ENCODE results near the gene CHCT1. TPM values are rescaled to one million over a fixed set of nuclear protein-coding genes. Genes with fewer than 3 reads are reported as not detected.
A peak's percentile ranks its signal among the peaks of the same experiment; 100 is the strongest.

CHCT1 gene
- total RNA-seq, 2 experiments from 2014 or later, result not detected

- no TSS peak for BruUV-seq (replicated peaks)
- H4K20me1 ChIP-seq (ENCODE audit: insufficient read depth, low read length), result no peaks in the 10 kb centered on the region
- no peaks in the 10 kb centered on the region for H3K4me1 ChIP-seq (ENCODE audit: insufficient read depth, low read length, poor library complexity, severe bottlenecking)
- ChIA-PET CTCF (ENCODE audit: unreplicated experiment) (no interaction called here), POLR2A (no interaction called here)
- H3K9me3 ChIP-seq (ENCODE audit: low read length), result no peaks in the 10 kb centered on the region
- no peaks in the 10 kb centered on the region for H3K36me3 ChIP-seq (ENCODE audit: insufficient read depth, low read length)
- no peaks in the 10 kb centered on the region for H3K9me2 ChIP-seq (ENCODE audit: insufficient read depth, low read length)
- intact Hi-C loops (cut with micrococcal nuclease; ENCODE audit: unreplicated experiment), result loop anchor here (5.0 to 10.0 kb wide), 3 partner anchors 143 to 216 kb away; no protein-coding TSS in a partner anchor
- peak overlapping the region; percentile 71 for H2AFZ ChIP-seq (ENCODE audit: low read length)
- H3K27ac ChIP-seq (ENCODE audit: low read depth, low read length, poor library complexity, severe bottlenecking), result no peak overlapping the region
- peak overlapping the region; percentile 71 for H3K4me2 ChIP-seq (ENCODE audit: low read length)
- no peaks in the 10 kb centered on the region for H3K79me2 ChIP-seq (ENCODE audit: insufficient read depth, low read depth, low read length)
- peak overlapping the region; percentile 58 for H3K4me3 ChIP-seq (ENCODE audit: low read depth, low read length, poor library complexity, severe bottlenecking)
- peak; percentile 66 for DNase-seq (ENCODE audit: low spot score)
- no peak for TF ChIP-seq EZH2phosphoT487 (IDR thresholded peaks at IDR 0.05; ENCODE audit: borderline replicate concordance, low read depth, low read length)
- TF ChIP-seq, protein P1, sequence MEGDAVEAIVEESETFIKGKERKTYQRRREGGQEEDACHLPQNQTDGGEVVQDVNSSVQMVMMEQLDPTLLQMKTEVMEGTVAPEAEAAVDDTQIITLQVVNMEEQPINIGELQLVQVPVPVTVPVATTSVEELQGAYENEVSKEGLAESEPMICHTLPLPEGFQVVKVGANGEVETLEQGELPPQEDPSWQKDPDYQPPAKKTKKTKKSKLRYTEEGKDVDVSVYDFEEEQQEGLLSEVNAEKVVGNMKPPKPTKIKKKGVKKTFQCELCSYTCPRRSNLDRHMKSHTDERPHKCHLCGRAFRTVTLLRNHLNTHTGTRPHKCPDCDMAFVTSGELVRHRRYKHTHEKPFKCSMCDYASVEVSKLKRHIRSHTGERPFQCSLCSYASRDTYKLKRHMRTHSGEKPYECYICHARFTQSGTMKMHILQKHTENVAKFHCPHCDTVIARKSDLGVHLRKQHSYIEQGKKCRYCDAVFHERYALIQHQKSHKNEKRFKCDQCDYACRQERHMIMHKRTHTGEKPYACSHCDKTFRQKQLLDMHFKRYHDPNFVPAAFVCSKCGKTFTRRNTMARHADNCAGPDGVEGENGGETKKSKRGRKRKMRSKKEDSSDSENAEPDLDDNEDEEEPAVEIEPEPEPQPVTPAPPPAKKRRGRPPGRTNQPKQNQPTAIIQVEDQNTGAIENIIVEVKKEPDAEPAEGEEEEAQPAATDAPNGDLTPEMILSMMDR (conservative IDR thresholded peaks at IDR 0.05; ENCODE audit: low read length), result peak; percentile 99
These were observed 772 bp upstream of the CHCT1 start for GRCh38 chr17:60421273-60422161.

DNA sequence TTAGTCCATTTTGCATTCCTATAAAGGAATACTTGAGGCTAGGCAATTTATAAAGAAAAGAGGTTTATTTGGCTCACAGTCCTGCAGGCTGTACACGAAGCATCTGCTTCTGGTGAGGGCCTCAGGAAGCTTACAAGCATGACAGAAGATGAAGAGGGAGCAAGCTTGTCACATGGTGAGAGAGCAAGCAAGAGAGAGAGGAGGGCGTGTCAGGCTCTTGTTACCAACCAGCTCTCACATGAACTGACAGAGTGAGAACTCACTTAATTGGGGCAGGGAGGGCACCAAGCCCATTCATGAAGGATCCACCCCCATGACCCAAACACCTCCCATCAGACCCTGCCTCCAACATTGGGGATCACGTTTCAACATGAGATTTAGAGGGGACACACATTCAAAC is 1.6 kb downstream of the CHCT1 start:
- ChIA-PET CTCF (ENCODE audit: unreplicated experiment) (no interaction called here), POLR2A (interaction anchor here (0.6 kb wide), 1 partner anchor 9 kb away, joined by 4 read pairs; no protein-coding TSS in a partner anchor)
- no peak overlapping the region for H3K4me3 ChIP-seq (ENCODE audit: low read depth, low read length, poor library complexity, severe bottlenecking)
- H3K27ac ChIP-seq (ENCODE audit: low read depth, low read length, poor library complexity, severe bottlenecking), result no peak overlapping the region
- H3K79me2 ChIP-seq (ENCODE audit: insufficient read depth, low read depth, low read length), result no peaks in the 10 kb centered on the region
- H3K9me2 ChIP-seq (ENCODE audit: insufficient read depth, low read length), result no peaks in the 10 kb centered on the region
- no peak for TF ChIP-seq EZH2phosphoT487 (IDR thresholded peaks at IDR 0.05; ENCODE audit: borderline replicate concordance, low read depth, low read length)
- H3K4me1 ChIP-seq (ENCODE audit: insufficient read depth, low read length, poor library complexity, severe bottlenecking), result no peaks in the 10 kb centered on the region
- no peaks in the 10 kb centered on the region for H3K9me3 ChIP-seq (ENCODE audit: low read length)
- intact Hi-C loops (cut with micrococcal nuclease; ENCODE audit: unreplicated experiment), result loop anchor here (5.0 to 10.0 kb wide), 3 partner anchors 141 to 213 kb away; no protein-coding TSS in a partner anchor
- DNase-seq (ENCODE audit: low spot score), result no peak
- H3K4me2 ChIP-seq (ENCODE audit: low read length), result no peak overlapping the region
- H2AFZ ChIP-seq (ENCODE audit: low read length), result no peak overlapping the region
- no TSS peak for BruUV-seq (replicated peaks)
- no peaks in the 10 kb centered on the region for H3K36me3 ChIP-seq (ENCODE audit: insufficient read depth, low read length)
- H4K20me1 ChIP-seq (ENCODE audit: insufficient read depth, low read length), result no peaks in the 10 kb centered on the region

DNA sequence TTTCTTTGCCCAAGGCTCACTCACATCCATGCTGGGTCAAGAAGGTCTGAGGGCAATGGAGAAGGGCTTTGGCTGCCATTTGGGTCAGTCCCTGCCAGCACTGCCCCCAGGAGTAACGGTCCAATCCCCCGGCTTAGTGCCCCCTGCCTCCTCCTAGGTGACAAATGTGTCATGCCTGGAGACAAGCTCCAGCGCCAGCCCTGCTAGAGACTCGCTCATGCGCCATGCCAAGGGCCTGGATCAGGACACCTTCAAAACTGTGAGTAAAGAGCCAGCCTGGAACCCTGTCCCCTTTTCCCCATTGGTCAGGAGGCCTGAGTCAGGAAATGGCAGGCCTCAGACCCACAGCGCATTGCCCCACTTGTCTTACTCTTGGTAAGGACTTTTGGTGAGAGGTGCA is 3.3 kb downstream of the CHCT1 start:
- CTCF ChIA-PET (ENCODE audit: unreplicated experiment), result no interaction called here
- H4K20me1 ChIP-seq (ENCODE audit: insufficient read depth, low read length), result no peaks in the 10 kb centered on the region
- intact Hi-C loops (cut with micrococcal nuclease; ENCODE audit: unreplicated experiment), result loop anchor here (10.0 kb wide), 1 partner anchor 139 kb away; no protein-coding TSS in a partner anchor
- no peaks in the 10 kb centered on the region for H3K9me3 ChIP-seq (ENCODE audit: low read length)
- no peak overlapping the region for H3K27ac ChIP-seq (ENCODE audit: low read depth, low read length, poor library complexity, severe bottlenecking)
- H3K79me2 ChIP-seq (ENCODE audit: insufficient read depth, low read depth, low read length), result no peaks in the 10 kb centered on the region
- no peak overlapping the region for H2AFZ ChIP-seq (ENCODE audit: low read length)
- H3K9me2 ChIP-seq (ENCODE audit: insufficient read depth, low read length), result no peaks in the 10 kb centered on the region
- no TSS peak for BruUV-seq (replicated peaks)
- no peak overlapping the region for H3K4me3 ChIP-seq (ENCODE audit: low read depth, low read length, poor library complexity, severe bottlenecking)
- TF ChIP-seq, protein P1 (conservative IDR thresholded peaks at IDR 0.05; ENCODE audit: low read length), result no peak
- TF ChIP-seq EZH2phosphoT487 (IDR thresholded peaks at IDR 0.05; ENCODE audit: borderline replicate concordance, low read depth, low read length), result no peak
- H3K4me2 ChIP-seq (ENCODE audit: low read length), result no peak overlapping the region
- H3K36me3 ChIP-seq (ENCODE audit: insufficient read depth, low read length), result no peaks in the 10 kb centered on the region
- POLR2A ChIA-PET, result no interaction called here
- no peaks in the 10 kb centered on the region for H3K4me1 ChIP-seq (ENCODE audit: insufficient read depth, low read length, poor library complexity, severe bottlenecking)
- DNase-seq (ENCODE audit: low spot score), result no peak
